Activated CD4-positive, alpha-beta T cell treated with anti-CD3 and anti-CD28 coated beads, Interleukin-10, Interleukin-2, amounts not matched to agents 100 ng/mL and 50 ng/mL, durations not matched to agents 16 hours and 8 hours (primary cell): ENCODE results near the gene TRAIP.
A peak's percentile ranks its signal among the peaks of the same experiment; 100 is the strongest.
"Not testable (repeated sequence)": the region's sequence is repeated elsewhere in the genome, so short reads cannot be mapped to it uniquely, and the experiment has no call there.

Experiments used
- DNase-seq: peaks from one replicate; pipeline ENCODE4 v3.0.0-alpha.2; 2020

TRAIP gene

GRCh38 chr3:49790626-49791411, 65.5 kb downstream of the TRAIP start:
- no peak for DNase-seq

- no peak for DNase-seq
Measured at GRCh38 chr3:49788056-49788455, 68.3 kb downstream of the TRAIP start.

- no peak for DNase-seq
Measured at GRCh38 chr3:49787536-49787935, 68.8 kb downstream of the TRAIP start.

- DNase-seq: no peak
Measured at GRCh38 chr3:49787182-49787464, 69.2 kb downstream of the TRAIP start.

- peak; percentile 100 for DNase-seq
Measured at GRCh38 chr3:49786357-49787181, 69.8 kb downstream of the TRAIP start, which contains the start of gene IP6K1. IP6K1 (minus strand) TSS chr3:49786542; CDS start chr3:49748040, 38,502 bp downstream.

GRCh38 chr3:49785565-49786356, 70.6 kb downstream of the TRAIP start:
- DNase-seq: peak; percentile 18

- DNase-seq: not testable (repeated sequence)
Measured at GRCh38 chr3:49782277-49782676, 74.1 kb downstream of the TRAIP start.

GRCh38 chr3:49781415-49782199, 74.8 kb downstream of the TRAIP start:
- no peak for DNase-seq

GRCh38 chr3:49780975-49781365, 75.4 kb downstream of the TRAIP start:
- not testable (repeated sequence) for DNase-seq

GRCh38 chr3:49780080-49780974, 76.0 kb downstream of the TRAIP start:
- no peak for DNase-seq

- DNase-seq: no peak
Measured at GRCh38 chr3:49779358-49780079, 76.8 kb downstream of the TRAIP start.
